Breast epithelium (tissue), 3 donors: Measurements from ENCODE around the gene RIMS1.

Experiments
- CTCF ChIP-seq, 3 donors: fragments of 450-650 bp; IDR thresholded peaks; one replicate each; pipeline ENCODE4 v1.5.1; 2016 to 2017; ENCODE audit warnings: antibody characterized with exemption in 3 of 3, mild to moderate bottlenecking in 3 of 3, moderate library complexity in 3 of 3
- POLR2A ChIP-seq: fragments of 450-650 bp; IDR thresholded peaks from one replicate; pipeline ENCODE4 v1.6.1; 2016; ENCODE audit warnings: antibody characterized with exemption, mild to moderate bottlenecking, moderate library complexity
- POLR2AphosphoS5 ChIP-seq, 3 donors: sonication (generic); formaldehyde crosslinking; IDR thresholded peaks; one replicate each; pipeline ENCODE4 v1.6.1; 2017; ENCODE audit warnings: antibody characterized with exemption in 3 of 3

GRCh38 chr6:72031471-72031870 is 145.1 kb downstream of the RIMS1 start:
- no peak for TF ChIP-seq CTCF (IDR thresholded peaks at IDR 0.05)
- no peak for TF ChIP-seq POLR2AphosphoS5 (IDR thresholded peaks at IDR 0.05)
- TF ChIP-seq POLR2A = no peak
